Stomach (tissue), 4 donors: Measurements from ENCODE around the gene NR6A1.

Experiments used
- EP300 ChIP-seq: sonication (generic); formaldehyde crosslinking; IDR thresholded peaks from one replicate; pipeline ENCODE4 v1.6.1; 2017; ENCODE audit warnings: antibody characterized with exemption
- POLR2A ChIP-seq, 4 donors: fragments of 450-650 bp; IDR thresholded peaks; one replicate each; pipeline ENCODE4 v1.6.1; 2016; ENCODE audit warnings: antibody characterized with exemption in 4 of 4, control low read depth in 2 of 4, mild to moderate bottlenecking in 1 of 4, moderate library complexity in 1 of 4
- POLR2AphosphoS5 ChIP-seq, 3 donors: sonication (generic); formaldehyde crosslinking; IDR thresholded peaks; one replicate each; pipeline ENCODE4 v1.6.1; 2016; ENCODE audit warnings: antibody characterized with exemption in 3 of 3
- TF ChIP-seq, protein P1 (sequence below), 7 experiments: fragments of 450-650 bp in 4 of 7; fragments of 200-600 bp in 3 of 7; sonication (generic) in 3 of 7; IDR thresholded peaks; one replicate each; pipeline ENCODE4 v1.5.1; 2016 to 2019; ENCODE audit warnings: antibody characterized with exemption in 7 of 7, control low read depth in 2 of 7, mild to moderate bottlenecking in 1 of 7

DNA sequence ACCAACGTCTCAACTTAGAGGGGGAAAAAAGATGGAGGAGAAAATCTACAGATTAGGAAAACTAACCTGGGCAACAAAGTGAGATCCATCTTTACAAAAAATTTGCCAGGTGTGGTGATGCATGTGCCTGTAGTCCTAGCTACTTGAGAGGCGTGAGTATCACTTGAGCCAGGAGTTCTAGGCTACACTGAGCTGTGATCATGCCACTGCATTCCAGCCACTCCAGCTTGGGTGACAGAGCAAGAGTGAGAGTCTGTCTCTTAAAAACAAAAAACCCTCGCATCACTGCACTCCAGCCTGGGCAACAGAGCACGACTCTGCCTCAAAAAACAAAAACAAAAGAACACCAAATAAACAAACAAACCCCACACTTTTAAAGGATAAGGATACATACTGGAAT lies 165.9 kb downstream of the NR6A1 start:
- no peak for TF ChIP-seq EP300
- TF ChIP-seq POLR2A (IDR thresholded peaks at IDR 0.05): no peak
- TF ChIP-seq, protein P1, sequence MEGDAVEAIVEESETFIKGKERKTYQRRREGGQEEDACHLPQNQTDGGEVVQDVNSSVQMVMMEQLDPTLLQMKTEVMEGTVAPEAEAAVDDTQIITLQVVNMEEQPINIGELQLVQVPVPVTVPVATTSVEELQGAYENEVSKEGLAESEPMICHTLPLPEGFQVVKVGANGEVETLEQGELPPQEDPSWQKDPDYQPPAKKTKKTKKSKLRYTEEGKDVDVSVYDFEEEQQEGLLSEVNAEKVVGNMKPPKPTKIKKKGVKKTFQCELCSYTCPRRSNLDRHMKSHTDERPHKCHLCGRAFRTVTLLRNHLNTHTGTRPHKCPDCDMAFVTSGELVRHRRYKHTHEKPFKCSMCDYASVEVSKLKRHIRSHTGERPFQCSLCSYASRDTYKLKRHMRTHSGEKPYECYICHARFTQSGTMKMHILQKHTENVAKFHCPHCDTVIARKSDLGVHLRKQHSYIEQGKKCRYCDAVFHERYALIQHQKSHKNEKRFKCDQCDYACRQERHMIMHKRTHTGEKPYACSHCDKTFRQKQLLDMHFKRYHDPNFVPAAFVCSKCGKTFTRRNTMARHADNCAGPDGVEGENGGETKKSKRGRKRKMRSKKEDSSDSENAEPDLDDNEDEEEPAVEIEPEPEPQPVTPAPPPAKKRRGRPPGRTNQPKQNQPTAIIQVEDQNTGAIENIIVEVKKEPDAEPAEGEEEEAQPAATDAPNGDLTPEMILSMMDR (IDR thresholded peaks at IDR 0.05): no peak
- no peak for TF ChIP-seq POLR2AphosphoS5 (IDR thresholded peaks at IDR 0.05)
